ENCODE data around the gene PHKA2. TPM values are rescaled to one million over a fixed set of nuclear protein-coding genes. Genes with fewer than 3 reads are reported as not detected.
A peak's percentile ranks its signal among the peaks of the same experiment; 100 is the strongest.
"Not testable (repeated sequence)": the region's sequence is repeated elsewhere in the genome, so short reads cannot be mapped to it uniquely, and the experiment has no call there.

The PHKA2 gene
- total and polyA plus RNA-seq, 2 of the 4 experiments (the other 2 are of a cell fraction) = 10.0 to 21.5 TPM

- H3K27me3 ChIP-seq (ENCODE audit: control insufficient read depth, insufficient read depth, low read length); BruUV-seq (replicated peaks); POLR2A ChIA-PET (ENCODE audit: unreplicated experiment); H3K27ac ChIP-seq (ENCODE audit: insufficient read depth, low read length); H3K9me3 ChIP-seq (ENCODE audit: control insufficient read depth, insufficient read depth, low read length); H3K23ac ChIP-seq (ENCODE audit: low read depth, low read length); H3K18ac ChIP-seq (ENCODE audit: low read depth, low read length); H3K4me2 ChIP-seq (ENCODE audit: low read depth, low read length); H2AK9ac ChIP-seq (replicated peaks; ENCODE audit: low read depth, low read length, poor library complexity); H3K14ac ChIP-seq (replicated peaks; ENCODE audit: low read depth, low read length); H4K20me1 ChIP-seq (ENCODE audit: insufficient read depth, low read length); H2AFZ ChIP-seq (replicated peaks; ENCODE audit: low read length, poor library complexity); H3K36me3 ChIP-seq (ENCODE audit: control insufficient read depth, insufficient read depth, low read length); ATAC-seq (ENCODE audit: low read depth); H2BK120ac ChIP-seq (ENCODE audit: low read depth, low read length); H3K9ac ChIP-seq (ENCODE audit: low read depth, low read length); H2AK5ac ChIP-seq (ENCODE audit: low read depth, low read length); in situ Hi-C loops (cut with MboI; ENCODE audit: low sequenced_read_pairs); H3K4ac ChIP-seq (ENCODE audit: low read depth, low read length); intact Hi-C loops (cut with micrococcal nuclease); H3K4me3 ChIP-seq (ENCODE audit: insufficient read depth, low read depth, low read length); dilution Hi-C loops (cut with HindIII; ENCODE audit: low sequenced_read_pairs, unreplicated experiment); H2BK15ac ChIP-seq (ENCODE audit: low read depth, low read length); H3K4me1 ChIP-seq (ENCODE audit: control insufficient read depth, insufficient read depth, low read length); H3K56ac ChIP-seq (ENCODE audit: extremely low read depth, insufficient read depth, low read length); H4K5ac ChIP-seq (ENCODE audit: low read depth, low read length); H3K79me1 ChIP-seq (ENCODE audit: low read depth in 1 of 2, low read length in 2 of 2); H2BK5ac ChIP-seq (ENCODE audit: low read depth, low read length, poor library complexity, severe bottlenecking); H3K9me1 ChIP-seq (ENCODE audit: insufficient read depth, low read length); H4K91ac ChIP-seq (ENCODE audit: insufficient read depth, low read depth, low read length); H4K8ac ChIP-seq (ENCODE audit: low read depth in 2 of 2, low read length in 2 of 2); H2BK20ac ChIP-seq (ENCODE audit: low read depth, low read length): not testable (repeated sequence)
- DNase-seq = peak; percentile 6
- WGBS, 2 experiments (ENCODE audit: extremely low coverage in 2 of 2, insufficient read length in 1 of 2) = 83% methylated on average over 3 of the region's 8 CpGs; no CpG with 5 or more reads in 1 of the 2 experiments
- CTCF ChIA-PET = interaction anchor here (1.1 to 1.5 kb wide), 4 partner anchors 11 to 23 kb away, joined by 4 to 8 read pairs (median 4); no protein-coding TSS in a partner anchor
Measured at GRCh38 chrX:19016614-19017013, 32.7 kb upstream of the PHKA2 start.
